K562 (cell line): ENCODE results near the gene DDX46. TPM values are rescaled to one million over a fixed set of nuclear protein-coding genes. Genes with fewer than 3 reads are reported as not detected.

Experiments
- ARHGAP35 ChIP-seq: fragments of 450-650 bp; IDR thresholded peaks from 2 replicates; pipeline ENCODE4 v1.6.1; 2018; ENCODE audit not compliant: partially characterized antibody
- ARID2 ChIP-seq: fragments of 450-650 bp; IDR thresholded peaks from 2 replicates; pipeline ENCODE4 v1.6.1; 2017; ENCODE audit warnings: antibody characterized with exemption, mild to moderate bottlenecking
- E2F1 ChIP-seq: sonication (generic); formaldehyde crosslinking; IDR thresholded peaks from 2 replicates; pipeline ENCODE4 v1.8.1; 2023; ENCODE audit warnings: mild to moderate bottlenecking, missing genetic modification reagents, moderate library complexity
- FIP1L1 ChIP-seq: fragments of 200-400 bp; formaldehyde crosslinking; IDR thresholded peaks from 2 replicates; pipeline ENCODE4 v1.6.1; 2018; ENCODE audit warnings: mild to moderate bottlenecking, low read depth, low read length; ENCODE audit not compliant: poor library complexity, severe bottlenecking
- MBD2 ChIP-seq: sonication (generic); IDR thresholded peaks from 2 replicates; pipeline ENCODE4 v1.6.1; 2016; ENCODE audit warnings: low read depth, borderline replicate concordance
- NFRKB ChIP-seq: fragments of 450-650 bp; IDR thresholded peaks from 2 replicates; pipeline ENCODE4 v1.6.1; 2016; ENCODE audit warnings: low read depth
- TEAD4 ChIP-seq, 2 experiments: sonication (generic) in 1 of 2; formaldehyde crosslinking in 1 of 2; IDR thresholded peaks; 2 replicates each; pipeline versions ENCODE4 v1.6.1 to v1.8.0; 2012 to 2022; ENCODE audit warnings: borderline replicate concordance in 1 of 2, inconsistent platforms in 1 of 2, low read length in 1 of 2, mild to moderate bottlenecking in 1 of 2, missing genetic modification reagents in 1 of 2
- ZBTB9 ChIP-seq: fragments of 450-650 bp; formaldehyde crosslinking; IDR thresholded peaks from 2 replicates; pipeline ENCODE4 v1.4.0; 2020; ENCODE audit warnings: mild to moderate bottlenecking, moderate library complexity
- ZNF431 ChIP-seq: sonication (generic); formaldehyde crosslinking; IDR thresholded peaks from 2 replicates; pipeline ENCODE4 v1.8.0; 2022; ENCODE audit warnings: mild to moderate bottlenecking, missing genetic modification reagents
- ZNF449 ChIP-seq: fragments of 250-450 bp; sonication (Bioruptor Pico); IDR thresholded peaks from 2 replicates; pipeline ENCODE4 v1.8.0; 2022; ENCODE audit warnings: moderate library complexity, mild to moderate bottlenecking, inconsistent platforms
- ZNF586 ChIP-seq: fragments of 450-650 bp; formaldehyde crosslinking; conservative IDR thresholded peaks from 2 replicates; pipeline ENCODE4 v1.4.0; 2020; ENCODE audit warnings: mild to moderate bottlenecking, moderate library complexity
- ZNF668 ChIP-seq: fragments of 250-450 bp; sonication (Bioruptor Pico); IDR thresholded peaks from 2 replicates; pipeline ENCODE4 v1.8.0; 2022; ENCODE audit warnings: mild to moderate bottlenecking, inconsistent platforms
- ZNF740 ChIP-seq, 3 experiments: fragments of 200-800 bp in 1 of 3; sonication (Bioruptor generic) in 1 of 3; sonication (generic) in 1 of 3; formaldehyde crosslinking in 1 of 3; IDR thresholded peaks; 2 replicates each; pipeline versions ENCODE4 v1.6.1 to v1.8.0; 2016 to 2022; ENCODE audit warnings: mild to moderate bottlenecking in 2 of 3, missing compliant biosample characterization in 2 of 3, missing genetic modification characterization in 2 of 3, missing genetic modification reagents in 1 of 3
- polyA plus RNA-seq, 8 experiments: library from polyadenylated mRNA; depleted of rRNA in 4 of 8; stranded (reverse) in 5 of 8; unstranded in 3 of 8; fragments of >200 nt; fragmentation: Nextera tagmentation in 2 of 8; fragmentation: Illumina TruSeq in 1 of 8; extraction: Ambion mirVana in 2 of 8; extraction: Trizol in 1 of 8; gene quantifications; 2 replicates each; pipeline versions ENCODE4 v1.2.1 to v1.2.3, GENCODE V29; 2011 to 2014; ENCODE audit warnings: inconsistent platforms in 1 of 8, missing spikeins in 1 of 8
- total RNA-seq, 7 experiments: library from RNA; depleted of rRNA in 6 of 7; stranded (reverse); fragments of >200 nt in 6 of 7; fragmentation: Illumina TruSeq in 2 of 7; extraction: Trizol in 2 of 7; gene quantifications; 2 replicates each; pipeline versions ENCODE4 v1.2.1 to v1.2.3, GENCODE V29; 2011 to 2021; ENCODE audit warnings: low replicate concordance in 1 of 7

Gene DDX46
- total and polyA plus RNA-seq, 9 of the 15 experiments (the other 6 are each of a cell fraction or from before 2014, with no cell fraction given), result 26.2 to 99.0 (median 76.4) TPM

GRCh38 chr5:134873987-134874830, 115.6 kb downstream of the DDX46 start, which contains the start of gene TXNDC15 (continued):
- peak; percentile 79; the same call in 1 of the 2 replicates for TF ChIP-seq ZBTB9 (CRISPR knock-in tag)
- TF ChIP-seq ZNF431 (CRISPR knock-in tag), result peak; percentile 31; the same call in 1 of the 2 replicates
- TF ChIP-seq ZNF668 (CRISPR knock-in tag), result no peak
- peak; percentile 24 for TF ChIP-seq TEAD4 (IDR thresholded peaks at IDR 0.05; ENCODE audit: low read length)
- TF ChIP-seq TEAD4 (CRISPR knock-in tag; IDR thresholded peaks at IDR 0.05; ENCODE audit: borderline replicate concordance), result no peak
- no peak for TF ChIP-seq ZNF586
- TF ChIP-seq MBD2, result peak; percentile 39; the same call in 1 of the 2 replicates
- TF ChIP-seq ARHGAP35, result no peak
- peak; percentile 16; the same call in 1 of the 2 replicates for TF ChIP-seq ZNF740 (CRISPR knock-in tag; IDR thresholded peaks at IDR 0.05)
- no peak for TF ChIP-seq ZNF740 (tag; IDR thresholded peaks at IDR 0.05)
- peak; percentile 92 for TF ChIP-seq NFRKB
- 0 out of 2 replicates have a peak, but pooled peaks have one; percentile 25 for TF ChIP-seq ARID2
- TF ChIP-seq ZNF449 (CRISPR knock-in tag), result no peak
- no peak for TF ChIP-seq E2F1 (CRISPR knock-in tag)
- TF ChIP-seq FIP1L1, result peak; percentile 79
